ENCODE measurements around the gene DEFB116.
"Not testable (repeated sequence)": the region's sequence is repeated elsewhere in the genome, so short reads cannot be mapped to it uniquely, and the experiment has no call there.

The DEFB116 gene

GRCh38 chr20:31308535-31309162 lies at the start of gene DEFB116:
DEFB116 (minus strand) TSS chr20:31308585; CDS start chr20:31308585, 0 bp downstream.
- DNase-seq = no peak

GRCh38 chr20:31355981-31356380 lies 47.6 kb upstream of the DEFB116 start:
- no peak for DNase-seq

- no peak for DNase-seq
Measured at GRCh38 chr20:31341470-31341869, 33.1 kb upstream of the DEFB116 start.

- no peak for DNase-seq
Measured at GRCh38 chr20:31330893-31331292, 22.5 kb upstream of the DEFB116 start.

GRCh38 chr20:31322504-31322903 lies 14.1 kb upstream of the DEFB116 start:
- no peak for DNase-seq

- DNase-seq = not testable (repeated sequence)
Measured at GRCh38 chr20:31284964-31285363, 23.4 kb downstream of the DEFB116 start.

GRCh38 chr20:31278178-31278577 lies 30.2 kb downstream of the DEFB116 start:
- no peak for DNase-seq

GRCh38 chr20:31274441-31274840 lies 33.9 kb downstream of the DEFB116 start:
- DNase-seq = no peak

GRCh38 chr20:31260326-31260932 lies 48.0 kb downstream of the DEFB116 start:
- no peak for DNase-seq

GRCh38 chr20:31257364-31257763 lies 51.0 kb downstream of the DEFB116 start, which contains the start of gene DEFB115:
DEFB115 (plus strand) TSS chr20:31257664; CDS start chr20:31257664, 0 bp downstream.
- no peak for DNase-seq

- DNase-seq = no peak
Measured at GRCh38 chr20:31256959-31257358, 51.4 kb downstream of the DEFB116 start.
